HEK293 (cell line): Measurements from ENCODE around the gene GABBR2.

Experiments used
- CTCF ChIP-seq: fragments of 450-650 bp; formaldehyde crosslinking; IDR thresholded peaks from 2 replicates; pipeline ENCODE4 v1.5.1; 2016; ENCODE audit warnings: missing biosample characterization, missing genetic modification characterization
- EGR2 ChIP-seq: fragments of 450-650 bp; formaldehyde crosslinking; IDR thresholded peaks from 2 replicates; pipeline ENCODE4 v1.5.1; 2016; ENCODE audit warnings: low read depth, missing biosample characterization, missing genetic modification characterization
- ZBTB44 ChIP-seq: fragments of 450-650 bp; IDR thresholded peaks from 2 replicates; pipeline ENCODE4 v1.5.1; 2018; ENCODE audit warnings: missing biosample characterization, mild to moderate bottlenecking, missing genetic modification characterization
- ZNF174 ChIP-seq: fragments of 450-650 bp; formaldehyde crosslinking; IDR thresholded peaks from 2 replicates; pipeline ENCODE4 v1.5.0; 2017; ENCODE audit warnings: missing biosample characterization, mild to moderate bottlenecking, missing genetic modification characterization
- ZNF362 ChIP-seq: fragments of 450-650 bp; formaldehyde crosslinking; IDR thresholded peaks from 2 replicates; pipeline ENCODE4 v1.5.1; 2016; ENCODE audit warnings: missing biosample characterization, missing genetic modification characterization

DNA sequence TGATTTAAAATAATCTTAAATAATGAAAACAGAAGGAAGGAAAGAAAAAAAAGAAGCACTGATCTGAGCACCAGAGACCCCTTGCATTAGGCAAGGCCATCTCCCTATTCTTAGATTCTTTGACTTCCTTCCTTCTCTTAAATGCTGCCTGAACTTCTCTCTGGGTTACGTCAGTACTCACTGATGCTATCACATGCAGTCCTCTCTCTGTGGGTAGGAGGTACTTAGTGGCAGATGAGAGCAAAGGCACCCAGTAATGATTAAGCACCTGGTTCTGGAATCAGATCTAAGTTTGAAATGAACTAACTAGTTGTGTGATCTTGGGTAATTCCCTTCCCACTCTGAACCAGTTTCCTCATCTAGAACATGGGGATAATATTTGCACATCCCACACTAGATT is 343.0 kb downstream of the GABBR2 start:
- TF ChIP-seq CTCF (tag by site-specific recombination) (no peak), EGR2 (tag by site-specific recombination) (no peak), ZNF174 (tag by site-specific recombination) (no peak), ZBTB44 (tag by site-specific recombination) (no peak), ZNF362 (no peak)
